Osteoblast (primary cell): ENCODE results near the gene SLC35F4. TPM values are rescaled to one million over a fixed set of nuclear protein-coding genes. Genes with fewer than 3 reads are reported as not detected.

Experiments
- DNase-seq: peaks from one replicate; pipeline ENCODE4 v3.0.0; 2011; ENCODE audit warnings: low spot score, mixed read lengths; ENCODE audit not compliant: insufficient read length; ENCODE audit errors: missing footprints
- H2AFZ ChIP-seq: 2 replicates; pipeline ENCODE4 v1.6.0; 2011; ENCODE audit warnings: mild to moderate bottlenecking, low read length
- H3K27ac ChIP-seq: 2 replicates; pipeline ENCODE4 v1.5.1; 2011; ENCODE audit warnings: mild to moderate bottlenecking, low read depth, low read length, moderate library complexity
- H3K27me3 ChIP-seq: 2 replicates; pipeline ENCODE4 v1.6.0; 2012; ENCODE audit warnings: mild to moderate bottlenecking, control low read depth, inconsistent platforms, low read length, moderate library complexity; ENCODE audit not compliant: insufficient read depth
- H3K36me3 ChIP-seq: 2 replicates; pipeline ENCODE4 v1.5.1; 2011; ENCODE audit warnings: mild to moderate bottlenecking, low read length, control low read depth, moderate library complexity; ENCODE audit not compliant: insufficient read depth
- H3K4me1 ChIP-seq: 2 replicates; pipeline ENCODE4 v1.5.1; 2011; ENCODE audit warnings: mild to moderate bottlenecking, low read length, control low read depth, moderate library complexity; ENCODE audit not compliant: insufficient read depth
- H3K4me2 ChIP-seq: 2 replicates; pipeline ENCODE4 v1.6.0; 2011; ENCODE audit warnings: mild to moderate bottlenecking, low read length; ENCODE audit not compliant: insufficient read depth
- H3K4me3 ChIP-seq: fragments of 200-600 bp; sonication (generic); 3 replicates; pipeline ENCODE4 v1.5.1; 2012; ENCODE audit warnings: mild to moderate bottlenecking, low read length, inconsistent platforms; ENCODE audit not compliant: insufficient read depth
- H3K79me2 ChIP-seq: 2 replicates; pipeline ENCODE4 v1.6.0; 2012; ENCODE audit warnings: mild to moderate bottlenecking, low read length, control low read depth, inconsistent platforms; ENCODE audit not compliant: insufficient read depth
- H3K9me3 ChIP-seq: 2 replicates; pipeline ENCODE4 v1.5.1; 2011; ENCODE audit warnings: low read depth, low read length, control low read depth
- H4K20me1 ChIP-seq: 2 replicates; pipeline ENCODE4 v1.6.0; 2012; ENCODE audit warnings: mild to moderate bottlenecking, low read length, control low read depth; ENCODE audit not compliant: insufficient read depth
- total RNA-seq: library from RNA; depleted of rRNA; stranded (reverse); fragments of >200 nt; gene quantifications from 2 replicates; pipeline ENCODE4 v1.2.3, GENCODE V29; 2012
- TF ChIP-seq, protein P1 (sequence below): IDR thresholded peaks from 2 replicates; pipeline ENCODE4 v1.5.1; 2011; ENCODE audit warnings: mild to moderate bottlenecking, low read depth, low read length, moderate library complexity; ENCODE audit errors: extremely low read depth

The SLC35F4 gene
- total RNA-seq, 1 donor, result not detected

DNA sequence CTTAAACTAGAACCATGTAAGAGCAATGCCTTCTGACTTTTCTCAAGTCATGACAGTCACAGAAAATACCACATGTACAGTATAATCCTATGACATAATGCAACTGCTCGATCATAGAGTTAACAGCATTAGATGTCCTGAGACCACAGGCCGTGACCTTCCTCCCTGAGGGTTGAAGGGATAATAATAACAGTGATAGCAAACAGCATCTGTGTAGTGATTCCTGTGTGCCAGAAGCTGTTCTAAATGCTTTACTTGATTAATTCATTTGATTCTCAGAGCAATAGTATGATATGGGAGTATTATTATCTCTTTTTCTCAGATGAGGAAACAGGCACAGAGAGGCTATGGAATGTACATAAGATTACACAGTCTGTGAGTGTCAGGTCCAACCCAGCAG lies 53.2 kb downstream of the SLC35F4 start:
- no peaks in the 10 kb centered on the region for H3K36me3 ChIP-seq
- no peak overlapping the region for H2AFZ ChIP-seq
- DNase-seq, result no peak
- no peaks in the 10 kb centered on the region for H3K4me1 ChIP-seq
- no peaks in the 10 kb centered on the region for H3K79me2 ChIP-seq
- H3K27ac ChIP-seq, result no peak overlapping the region
- H3K4me2 ChIP-seq, result no peak overlapping the region
- no peak overlapping the region for H3K4me3 ChIP-seq
- no peaks in the 10 kb centered on the region for H3K9me3 ChIP-seq
- no peaks in the 10 kb centered on the region for H3K27me3 ChIP-seq
- TF ChIP-seq, protein P1, sequence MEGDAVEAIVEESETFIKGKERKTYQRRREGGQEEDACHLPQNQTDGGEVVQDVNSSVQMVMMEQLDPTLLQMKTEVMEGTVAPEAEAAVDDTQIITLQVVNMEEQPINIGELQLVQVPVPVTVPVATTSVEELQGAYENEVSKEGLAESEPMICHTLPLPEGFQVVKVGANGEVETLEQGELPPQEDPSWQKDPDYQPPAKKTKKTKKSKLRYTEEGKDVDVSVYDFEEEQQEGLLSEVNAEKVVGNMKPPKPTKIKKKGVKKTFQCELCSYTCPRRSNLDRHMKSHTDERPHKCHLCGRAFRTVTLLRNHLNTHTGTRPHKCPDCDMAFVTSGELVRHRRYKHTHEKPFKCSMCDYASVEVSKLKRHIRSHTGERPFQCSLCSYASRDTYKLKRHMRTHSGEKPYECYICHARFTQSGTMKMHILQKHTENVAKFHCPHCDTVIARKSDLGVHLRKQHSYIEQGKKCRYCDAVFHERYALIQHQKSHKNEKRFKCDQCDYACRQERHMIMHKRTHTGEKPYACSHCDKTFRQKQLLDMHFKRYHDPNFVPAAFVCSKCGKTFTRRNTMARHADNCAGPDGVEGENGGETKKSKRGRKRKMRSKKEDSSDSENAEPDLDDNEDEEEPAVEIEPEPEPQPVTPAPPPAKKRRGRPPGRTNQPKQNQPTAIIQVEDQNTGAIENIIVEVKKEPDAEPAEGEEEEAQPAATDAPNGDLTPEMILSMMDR, result no peak
- no peaks in the 10 kb centered on the region for H4K20me1 ChIP-seq

DNA sequence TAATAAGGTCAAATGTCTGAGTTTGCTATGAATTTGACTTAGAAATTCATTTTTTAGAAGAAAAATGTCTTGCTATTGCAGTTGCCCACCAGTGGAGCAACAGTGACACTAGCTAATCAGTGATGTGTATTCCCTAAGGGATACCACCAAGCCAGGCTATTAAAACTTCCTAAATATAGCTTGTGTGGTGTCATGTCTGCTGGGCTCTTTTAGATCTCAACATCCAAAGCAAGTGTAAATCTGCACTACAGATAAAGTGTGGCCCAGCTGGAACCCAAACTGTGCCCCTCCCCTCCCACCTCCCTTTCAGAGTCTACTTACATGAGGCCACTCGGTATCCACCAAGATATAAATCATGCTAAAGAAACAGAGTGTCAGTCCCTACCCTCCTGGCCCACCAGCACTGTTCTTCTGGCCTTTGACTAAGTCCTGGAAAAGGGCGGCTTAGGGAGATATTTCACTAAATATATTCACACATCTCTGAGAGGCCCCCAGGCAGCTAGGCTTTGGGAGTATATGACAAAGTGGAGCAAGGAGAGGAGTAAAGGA lies 53.8 kb downstream of the SLC35F4 start:
- Histone ChIP-seq H4K20me1 (no peaks in the 10 kb centered on the region), H3K9me3 (no peaks in the 10 kb centered on the region), H3K27me3 (no peaks in the 10 kb centered on the region), H3K36me3 (no peaks in the 10 kb centered on the region), H3K4me2 (no peak overlapping the region), H3K27ac (no peak overlapping the region), H2AFZ (no peak overlapping the region), H3K4me3 (no peak overlapping the region), H3K4me1 (no peaks in the 10 kb centered on the region), H3K79me2 (no peaks in the 10 kb centered on the region)
- no peak for DNase-seq
- TF ChIP-seq, protein P1, result no peak

DNA sequence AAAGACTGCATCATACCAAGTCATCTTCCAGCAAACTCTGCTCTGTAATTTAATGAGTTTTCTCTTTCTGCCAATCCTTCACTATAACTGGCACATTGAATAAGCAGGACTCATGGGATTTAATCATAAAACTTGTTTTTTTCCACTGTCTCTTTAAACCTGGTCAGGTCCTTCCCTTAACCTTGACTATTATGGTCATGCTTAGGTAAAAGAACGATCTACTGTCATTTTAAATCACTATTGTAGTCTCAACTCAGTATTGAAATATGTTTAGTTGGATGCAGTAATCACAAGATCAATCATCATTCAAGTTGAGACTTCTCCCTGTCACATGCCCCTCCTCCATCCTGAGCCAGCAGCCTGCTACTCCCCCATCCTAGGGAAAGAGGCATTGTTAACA lies 56.1 kb downstream of the SLC35F4 start:
- no peaks in the 10 kb centered on the region for H3K79me2 ChIP-seq
- no peak overlapping the region for H3K4me2 ChIP-seq
- H3K9me3 ChIP-seq, result no peaks in the 10 kb centered on the region
- DNase-seq, result no peak
- no peak overlapping the region for H2AFZ ChIP-seq
- H3K4me1 ChIP-seq, result no peaks in the 10 kb centered on the region
- TF ChIP-seq, protein P1, result no peak
- no peaks in the 10 kb centered on the region for H3K36me3 ChIP-seq
- no peak overlapping the region for H3K27ac ChIP-seq
- H4K20me1 ChIP-seq, result no peaks in the 10 kb centered on the region
- H3K27me3 ChIP-seq, result no peaks in the 10 kb centered on the region
- no peak overlapping the region for H3K4me3 ChIP-seq

GRCh38 chr14:57797160-57797559 lies 68.7 kb downstream of the SLC35F4 start:
- H3K4me1 ChIP-seq, result no peaks in the 10 kb centered on the region
- no peak overlapping the region for H3K4me2 ChIP-seq
- no peaks in the 10 kb centered on the region for H4K20me1 ChIP-seq
- no peak overlapping the region for H3K4me3 ChIP-seq
- no peaks in the 10 kb centered on the region for H3K9me3 ChIP-seq
- TF ChIP-seq, protein P1, result no peak
- no peak overlapping the region for H3K27ac ChIP-seq
- no peaks in the 10 kb centered on the region for H3K27me3 ChIP-seq
- H3K79me2 ChIP-seq, result no peaks in the 10 kb centered on the region
- H3K36me3 ChIP-seq, result no peaks in the 10 kb centered on the region
- H2AFZ ChIP-seq, result no peak overlapping the region
- no peak for DNase-seq
